ENCODE results near the gene WNT16.

DNA sequence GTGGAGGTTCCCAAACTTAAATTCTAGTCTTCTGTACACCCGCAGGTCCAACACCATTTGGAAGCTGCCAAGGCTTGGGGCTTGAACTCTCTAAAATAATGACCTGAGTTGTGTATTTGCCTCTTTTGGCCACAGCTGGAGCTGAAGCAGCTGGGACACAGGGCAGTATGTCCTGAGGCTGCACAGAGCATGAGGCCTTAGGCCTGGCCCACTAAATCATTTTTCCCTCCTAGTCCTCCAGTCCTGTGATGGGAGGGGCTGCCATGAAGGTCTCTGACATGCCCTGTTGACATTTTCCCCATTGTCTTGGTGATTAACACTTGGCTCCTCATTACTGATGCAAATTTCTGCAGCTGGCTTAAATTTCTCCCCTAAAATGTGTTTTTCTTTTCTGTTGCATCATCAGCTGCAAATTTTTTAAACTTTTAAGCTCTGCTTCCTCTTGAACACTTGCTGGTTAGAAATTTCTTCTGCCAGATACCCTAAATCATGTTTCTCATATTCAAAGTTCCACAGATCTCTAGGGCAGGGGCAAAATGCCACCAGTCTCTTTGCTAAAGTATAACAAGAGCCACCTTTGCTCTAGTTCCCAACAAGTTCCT is 43.6 kb upstream of the WNT16 start:
- TF ChIP-seq POLR2A (IDR thresholded peaks at IDR 0.05): no peak
- TF ChIP-seq, protein P1, sequence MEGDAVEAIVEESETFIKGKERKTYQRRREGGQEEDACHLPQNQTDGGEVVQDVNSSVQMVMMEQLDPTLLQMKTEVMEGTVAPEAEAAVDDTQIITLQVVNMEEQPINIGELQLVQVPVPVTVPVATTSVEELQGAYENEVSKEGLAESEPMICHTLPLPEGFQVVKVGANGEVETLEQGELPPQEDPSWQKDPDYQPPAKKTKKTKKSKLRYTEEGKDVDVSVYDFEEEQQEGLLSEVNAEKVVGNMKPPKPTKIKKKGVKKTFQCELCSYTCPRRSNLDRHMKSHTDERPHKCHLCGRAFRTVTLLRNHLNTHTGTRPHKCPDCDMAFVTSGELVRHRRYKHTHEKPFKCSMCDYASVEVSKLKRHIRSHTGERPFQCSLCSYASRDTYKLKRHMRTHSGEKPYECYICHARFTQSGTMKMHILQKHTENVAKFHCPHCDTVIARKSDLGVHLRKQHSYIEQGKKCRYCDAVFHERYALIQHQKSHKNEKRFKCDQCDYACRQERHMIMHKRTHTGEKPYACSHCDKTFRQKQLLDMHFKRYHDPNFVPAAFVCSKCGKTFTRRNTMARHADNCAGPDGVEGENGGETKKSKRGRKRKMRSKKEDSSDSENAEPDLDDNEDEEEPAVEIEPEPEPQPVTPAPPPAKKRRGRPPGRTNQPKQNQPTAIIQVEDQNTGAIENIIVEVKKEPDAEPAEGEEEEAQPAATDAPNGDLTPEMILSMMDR (IDR thresholded peaks at IDR 0.05): no peak

All from thyroid gland (tissue), 4 donors.